NCI-H2196 (cell line): ENCODE results near the gene APOL2.
A peak's percentile ranks its signal among the peaks of the same experiment; 100 is the strongest.
"Not testable (repeated sequence)": the region's sequence is repeated elsewhere in the genome, so short reads cannot be mapped to it uniquely, and the experiment has no call there.

Source experiments
- DNase-seq: peaks from one replicate; lab custom pipeline; 2025; ENCODE audit not compliant: unreplicated experiment; lab: John Stamatoyannopoulos, UW

APOL2 gene, protein sequence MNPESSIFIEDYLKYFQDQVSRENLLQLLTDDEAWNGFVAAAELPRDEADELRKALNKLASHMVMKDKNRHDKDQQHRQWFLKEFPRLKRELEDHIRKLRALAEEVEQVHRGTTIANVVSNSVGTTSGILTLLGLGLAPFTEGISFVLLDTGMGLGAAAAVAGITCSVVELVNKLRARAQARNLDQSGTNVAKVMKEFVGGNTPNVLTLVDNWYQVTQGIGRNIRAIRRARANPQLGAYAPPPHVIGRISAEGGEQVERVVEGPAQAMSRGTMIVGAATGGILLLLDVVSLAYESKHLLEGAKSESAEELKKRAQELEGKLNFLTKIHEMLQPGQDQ

GRCh38 chr22:36239401-36240171 lies at the start of gene APOL2:
Gene APOL2, minus strand, starts transcription at chr22:36239527. Its CDS starts 6,365 bp downstream, at chr22:36233162.
- DNase-seq = peak; percentile 73

- no peak for DNase-seq
These were observed 49.5 kb upstream of the APOL2 start for GRCh38 chr22:36288571-36289405.

DNA sequence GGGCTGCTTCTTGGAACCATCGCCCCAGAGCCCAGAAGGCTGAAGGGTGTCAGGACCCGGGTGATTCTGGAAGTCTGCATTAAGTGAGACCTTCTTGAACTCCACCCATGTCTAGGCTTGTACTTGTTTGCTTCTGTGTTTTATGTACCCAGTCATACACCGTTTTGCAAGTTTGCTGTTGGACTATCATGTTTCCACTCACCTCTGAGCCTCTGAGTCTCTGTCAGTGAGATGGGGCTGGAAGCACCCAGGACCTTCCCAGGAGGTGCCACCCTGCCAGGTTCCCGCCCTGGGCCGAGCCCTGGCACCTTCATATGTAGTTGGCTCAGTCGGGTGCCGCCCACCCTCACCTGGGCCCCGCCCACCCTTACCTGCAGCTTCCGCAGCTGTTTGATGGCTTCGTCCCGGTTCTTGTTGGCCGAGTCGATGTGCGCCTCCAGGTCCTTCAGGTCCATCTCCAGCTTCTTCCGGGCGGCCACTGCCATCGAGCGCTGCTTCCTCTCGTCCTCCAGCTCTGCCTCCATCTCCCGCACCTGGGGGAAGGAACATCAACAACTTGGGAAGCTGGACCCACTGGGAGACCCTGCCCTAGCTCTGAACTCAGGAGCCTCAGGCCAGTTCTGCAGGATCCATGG lies 48.7 kb upstream of the APOL2 start:
- DNase-seq = peak; percentile 22

DNA sequence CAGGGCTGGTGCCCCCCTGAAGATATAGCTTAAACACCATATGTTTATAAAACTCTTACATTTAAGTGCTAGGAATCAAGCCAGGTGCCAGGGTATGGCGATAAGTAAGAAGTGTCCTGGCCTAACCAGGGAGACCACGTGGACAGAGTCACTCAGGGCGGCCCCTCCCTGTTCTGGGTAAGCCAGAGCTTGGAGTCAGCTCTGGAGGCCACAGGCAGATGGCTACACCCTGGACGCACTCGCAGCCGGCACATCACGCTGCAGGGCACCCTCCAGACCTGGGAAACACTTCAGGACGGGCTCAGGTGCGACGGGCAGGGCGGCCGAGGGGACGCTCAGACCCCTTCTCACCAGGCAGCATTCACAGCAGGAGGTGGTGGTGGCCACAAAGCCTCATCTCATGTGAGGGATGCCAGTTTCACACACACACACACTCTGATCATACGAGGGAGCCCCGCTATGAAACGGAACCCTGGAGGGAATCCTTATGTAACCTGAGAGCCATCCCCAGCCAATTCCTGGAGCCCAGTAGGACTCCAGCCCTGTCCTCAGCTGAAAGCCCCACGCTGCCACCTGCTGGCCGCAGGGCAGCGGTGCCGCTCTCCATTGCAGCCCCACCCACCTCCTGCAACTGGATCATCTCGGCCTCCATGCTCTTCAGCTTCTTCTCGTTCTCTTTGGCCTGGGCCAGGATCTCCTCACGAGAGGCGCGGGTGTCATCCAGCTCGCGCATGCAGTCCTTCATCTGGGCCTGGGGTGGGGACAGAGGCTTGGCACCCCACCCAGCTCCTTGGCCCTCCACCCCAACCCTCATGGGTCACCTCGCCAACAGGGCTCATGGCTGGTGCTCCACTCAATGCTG lies 47.0 kb upstream of the APOL2 start:
- peak; percentile 70 for DNase-seq

DNA sequence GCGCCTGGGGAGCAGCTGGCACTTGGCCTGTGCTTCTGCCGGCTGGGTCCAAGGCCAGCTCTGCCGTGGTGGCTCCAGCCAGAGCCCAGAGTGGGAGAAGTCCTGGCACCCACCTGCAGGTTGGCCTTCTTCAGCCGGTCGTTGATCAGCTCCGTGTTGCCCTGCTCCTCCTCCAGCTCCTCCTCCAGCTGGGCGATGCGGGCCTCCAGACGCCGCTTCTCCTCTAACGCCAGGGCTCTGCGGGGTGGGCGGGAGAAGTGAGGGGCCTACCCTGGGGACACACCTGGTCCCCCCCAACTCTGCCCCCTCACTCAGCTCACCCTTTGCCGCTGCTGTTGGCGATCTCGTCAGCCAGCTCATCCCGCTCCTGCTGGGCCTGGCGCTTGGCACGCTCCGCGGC lies 46.2 kb upstream of the APOL2 start:
- no peak for DNase-seq

DNA sequence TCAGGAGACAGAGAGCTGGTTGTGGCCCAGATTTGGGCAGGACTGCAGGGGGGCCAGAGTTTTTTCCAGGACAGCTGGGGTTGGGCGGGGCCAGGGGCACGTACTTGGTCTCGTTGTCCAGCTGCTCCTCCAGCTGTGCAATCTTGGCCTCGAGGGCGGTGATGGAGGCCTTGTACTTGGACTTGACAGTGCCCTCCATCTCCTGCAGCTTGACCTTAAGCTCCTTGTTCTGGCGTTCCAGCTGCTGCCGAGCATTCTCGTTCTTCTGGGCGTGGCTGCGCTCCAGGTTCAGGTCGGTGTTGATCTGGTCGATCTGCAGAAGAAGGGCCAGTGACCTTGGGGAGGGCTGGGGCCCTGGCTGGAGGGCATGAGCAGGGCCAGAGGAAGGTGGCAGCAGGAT lies 45.7 kb upstream of the APOL2 start:
- no peak for DNase-seq

DNA sequence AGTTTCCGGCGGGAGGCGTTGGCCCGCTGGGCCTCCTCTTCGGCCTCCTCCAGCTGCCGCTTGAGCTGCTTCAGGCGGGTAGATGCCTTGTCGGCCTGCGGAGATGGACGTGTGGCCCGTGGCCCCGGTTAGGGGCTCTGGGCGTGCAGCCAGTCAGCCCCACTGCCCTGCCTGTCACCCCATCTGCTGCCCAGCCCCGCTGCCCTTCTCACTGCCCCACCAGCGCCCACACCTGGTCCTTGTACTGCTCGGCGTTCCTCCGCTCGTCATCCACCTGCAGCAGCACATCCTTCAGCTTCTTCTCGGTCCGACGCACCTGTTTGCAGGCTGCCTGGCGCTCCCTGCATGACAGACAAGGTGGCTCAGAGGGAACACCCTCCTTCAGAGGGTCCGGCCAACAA lies 44.8 kb upstream of the APOL2 start:
- DNase-seq = no peak

GRCh38 chr22:36282328-36282831 lies 43.1 kb upstream of the APOL2 start:
- DNase-seq = no peak

DNA sequence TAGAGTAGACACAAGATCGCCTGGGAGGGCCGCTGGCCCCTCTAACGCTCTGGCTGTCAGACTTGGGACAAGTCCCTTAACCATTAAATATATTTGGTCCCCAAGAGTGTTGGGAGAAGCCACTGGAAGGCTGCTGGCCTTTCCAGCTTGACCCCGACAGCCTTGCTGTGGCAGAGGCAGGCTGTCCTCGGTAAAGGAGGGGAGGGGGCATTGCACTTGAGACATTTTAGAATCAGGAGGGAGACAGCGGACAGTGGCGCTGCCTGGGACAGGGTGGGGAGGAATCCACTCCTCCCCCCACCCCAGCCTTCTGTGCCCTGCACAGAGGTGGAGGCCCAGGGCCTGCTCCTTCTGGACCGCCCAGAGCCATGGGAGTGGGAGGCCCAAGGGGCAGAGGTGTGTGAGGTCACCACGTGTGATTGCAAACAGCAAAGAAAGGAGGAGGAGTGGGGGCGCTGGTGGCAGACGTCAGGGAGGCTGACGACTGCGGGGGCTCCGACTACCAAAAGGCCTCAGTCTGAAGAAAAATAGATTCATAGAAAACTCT lies 42.5 kb upstream of the APOL2 start:
- DNase-seq = no peak

GRCh38 chr22:36280379-36280778 lies 41.1 kb upstream of the APOL2 start:
- no peak for DNase-seq

- DNase-seq = no peak
These were observed 39.9 kb upstream of the APOL2 start for GRCh38 chr22:36279219-36279666.

DNA sequence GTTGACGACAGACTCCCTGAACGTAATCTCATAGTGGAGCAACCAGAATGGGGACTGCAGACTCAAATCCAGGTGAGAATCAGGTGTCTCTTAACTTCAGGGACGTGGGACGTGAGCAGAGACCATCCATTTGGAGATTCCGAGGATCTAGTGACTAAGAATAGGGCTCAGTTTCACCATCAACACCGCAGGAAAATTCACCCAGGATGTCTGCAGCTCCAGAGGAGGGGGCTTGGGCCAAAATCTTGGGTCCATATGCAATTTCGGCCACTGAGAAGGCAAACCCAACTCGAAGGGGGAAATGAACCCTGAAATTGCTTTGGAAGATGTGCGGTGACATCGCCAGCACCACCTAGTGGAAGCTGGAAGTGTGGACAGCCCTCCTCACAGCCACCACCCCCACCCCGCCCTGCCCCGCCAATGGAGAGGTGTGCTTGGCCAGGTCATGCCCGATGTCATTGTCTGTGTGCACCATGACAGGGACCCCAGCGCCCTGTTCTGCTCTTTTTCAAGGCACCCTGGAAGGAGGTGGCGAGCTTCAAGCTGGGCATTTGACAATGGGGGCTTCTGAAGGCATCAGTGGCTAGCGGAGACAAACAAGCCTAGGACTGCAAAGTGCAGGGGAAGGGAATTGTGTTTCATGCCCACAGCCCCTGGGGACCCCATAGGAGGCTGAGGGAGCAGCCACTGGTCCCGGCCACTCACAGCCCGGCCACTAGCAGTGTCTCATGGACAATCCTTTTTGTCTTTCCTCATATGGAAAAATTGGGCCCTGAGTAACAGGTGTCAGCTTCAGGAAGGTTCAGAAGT lies 38.4 kb upstream of the APOL2 start:
- peak; percentile 18 for DNase-seq

DNA sequence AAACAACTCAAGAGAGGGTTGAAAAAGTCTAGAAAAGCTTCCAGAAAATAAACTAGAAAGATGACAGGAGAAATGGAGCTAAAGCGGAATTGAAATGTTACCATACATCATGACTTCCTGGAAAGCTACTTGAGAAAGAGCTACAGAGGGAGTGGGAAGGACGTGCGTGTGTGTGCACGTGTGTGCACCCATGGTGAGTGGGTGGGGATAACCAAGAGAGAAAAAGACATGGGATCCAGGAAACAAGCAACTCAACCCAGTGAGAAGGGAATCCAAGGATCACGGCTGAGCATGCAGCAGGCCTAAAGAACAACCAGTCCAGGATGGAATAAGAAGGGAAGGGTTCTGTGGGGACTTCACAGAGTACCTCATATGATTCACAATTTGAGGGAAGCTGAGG lies 35.2 kb upstream of the APOL2 start:
- DNase-seq = no peak

GRCh38 chr22:36271951-36272350 lies 32.6 kb upstream of the APOL2 start:
- DNase-seq = not testable (repeated sequence)

DNA sequence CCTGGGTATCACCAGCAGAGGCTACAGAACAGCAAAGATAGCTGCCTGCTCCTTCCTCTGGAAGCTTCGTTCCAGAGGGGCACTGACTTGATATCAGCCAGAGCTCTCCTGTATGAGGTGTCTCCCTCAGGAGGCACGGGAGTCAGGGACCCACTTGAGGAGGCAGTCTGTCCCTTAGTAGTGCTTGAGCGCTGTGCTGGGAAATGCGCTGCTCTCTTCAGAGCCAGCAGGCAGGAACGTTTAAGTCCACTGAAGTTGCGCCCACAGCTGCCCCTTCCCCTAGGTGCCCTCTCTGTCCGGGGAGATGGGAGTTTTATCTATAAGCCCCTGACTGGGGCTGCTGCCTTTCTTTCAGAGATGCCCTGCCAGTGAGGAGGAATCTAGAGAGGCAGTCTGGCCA lies 31.9 kb upstream of the APOL2 start:
- not testable (repeated sequence) for DNase-seq

DNA sequence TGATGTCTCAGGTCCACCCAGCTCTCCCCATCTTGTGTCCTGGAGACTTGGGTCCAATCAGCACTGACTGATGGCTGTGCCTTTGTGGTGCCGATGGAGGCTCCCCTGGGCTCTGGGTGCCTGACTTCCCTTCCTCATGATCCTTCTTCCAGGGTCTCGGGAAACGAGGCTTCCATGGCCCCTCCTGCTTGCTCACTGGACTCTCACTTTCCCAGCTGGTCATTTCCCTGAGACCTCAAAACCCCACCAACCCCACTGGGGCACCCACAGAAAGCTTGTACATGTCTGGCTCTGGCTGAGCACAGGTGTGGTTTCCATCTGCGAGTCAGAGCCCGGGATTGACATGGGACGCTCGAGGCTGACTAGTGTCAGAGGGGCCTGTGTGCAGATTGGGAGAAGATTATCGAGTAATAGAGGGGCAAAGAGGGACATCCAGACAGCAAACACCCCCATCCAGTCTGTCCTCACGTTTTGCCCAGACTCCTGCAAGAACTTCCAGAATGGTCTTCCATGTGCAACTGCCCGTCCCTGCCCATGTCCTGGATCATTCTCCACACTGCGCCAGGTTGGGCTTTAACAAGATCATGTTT lies 28.7 kb upstream of the APOL2 start:
- no peak for DNase-seq

DNA sequence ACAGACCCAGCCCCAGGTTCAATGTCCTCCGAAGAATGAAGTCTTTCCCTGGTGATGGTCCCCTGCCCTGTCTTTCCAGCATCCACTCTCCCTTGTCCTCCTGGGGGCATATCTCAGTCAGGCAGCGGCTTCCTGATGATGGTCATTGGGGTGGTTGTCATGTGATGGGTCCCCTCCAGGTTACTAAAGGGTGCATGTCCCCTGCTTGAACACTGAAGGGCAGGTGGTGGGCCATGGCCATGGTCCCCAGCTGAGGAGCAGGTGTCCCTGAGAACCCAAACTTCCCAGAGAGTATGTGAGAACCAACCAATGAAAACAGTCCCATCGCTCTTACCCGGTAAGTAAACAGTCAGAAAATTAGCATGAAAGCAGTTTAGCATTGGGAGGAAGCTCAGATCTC lies 27.7 kb upstream of the APOL2 start:
- no peak for DNase-seq
